Activated CD4-positive, alpha-beta T cell treated with anti-CD3 and anti-CD28 coated beads for 48 hours (primary cell): ENCODE measurements around the gene REPS2.
"Not testable (repeated sequence)": the region's sequence is repeated elsewhere in the genome, so short reads cannot be mapped to it uniquely, and the experiment has no call there.

ENCODE experiments used
- DNase-seq: peaks from one replicate; pipeline ENCODE4 v3.0.0-alpha.2; 2020

Gene REPS2

DNA sequence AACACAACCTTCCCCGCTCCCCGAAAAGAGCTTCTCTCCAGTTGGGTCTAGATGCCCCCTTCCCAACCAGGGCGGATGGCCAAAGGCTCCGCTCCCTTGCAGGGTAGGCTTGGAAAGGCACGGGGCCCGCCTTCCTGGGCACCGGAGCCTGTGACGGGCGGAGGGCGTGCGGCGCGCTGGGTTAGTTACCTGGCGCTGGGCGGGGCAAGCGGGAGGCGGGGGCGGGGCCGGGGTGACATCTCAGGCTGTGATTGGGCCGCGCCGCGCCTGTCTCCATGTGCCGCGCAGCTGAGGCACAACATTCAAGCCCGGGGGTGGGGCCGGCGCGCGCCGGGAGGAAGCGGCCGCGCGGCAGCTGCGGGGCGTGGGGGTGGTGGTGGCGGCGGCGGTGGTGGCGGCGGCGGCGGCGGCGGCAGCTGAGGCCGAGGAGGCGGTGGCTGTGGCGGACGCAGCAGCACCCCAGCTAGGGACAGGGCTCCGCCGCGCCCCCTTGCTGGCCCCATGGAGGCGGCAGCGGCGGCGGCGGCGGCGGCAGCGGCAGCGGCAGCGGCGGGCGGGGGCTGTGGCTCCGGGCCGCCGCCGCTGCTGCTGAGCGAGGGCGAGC lies at the start of gene REPS2:
Gene REPS2 (plus strand): TSS at position 298 of the 604 bp plus-strand sequence. CDS start 204 bp downstream, at position 502.
- peak; percentile 80 for DNase-seq

DNA sequence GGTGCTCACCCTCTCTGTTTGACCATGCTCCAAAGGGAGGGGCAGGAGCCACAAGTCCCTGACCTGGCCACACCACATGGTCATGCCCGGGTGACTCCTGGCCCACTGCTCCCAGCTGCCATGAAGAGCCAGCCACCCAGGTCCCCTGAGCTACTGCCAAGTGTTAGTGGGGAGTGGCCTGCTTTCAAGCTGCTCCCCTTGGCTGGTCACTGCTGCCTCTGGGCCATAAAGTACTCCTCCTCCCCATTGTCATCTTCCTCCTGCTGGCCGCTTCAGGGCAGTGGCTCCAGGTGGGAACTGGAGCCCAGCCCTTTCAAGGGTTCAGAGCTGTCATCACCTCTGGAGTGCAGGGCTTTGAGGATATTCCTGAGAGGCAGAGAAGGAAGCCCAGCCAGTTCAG lies 49.0 kb upstream of the REPS2 start:
- DNase-seq = no peak

DNA sequence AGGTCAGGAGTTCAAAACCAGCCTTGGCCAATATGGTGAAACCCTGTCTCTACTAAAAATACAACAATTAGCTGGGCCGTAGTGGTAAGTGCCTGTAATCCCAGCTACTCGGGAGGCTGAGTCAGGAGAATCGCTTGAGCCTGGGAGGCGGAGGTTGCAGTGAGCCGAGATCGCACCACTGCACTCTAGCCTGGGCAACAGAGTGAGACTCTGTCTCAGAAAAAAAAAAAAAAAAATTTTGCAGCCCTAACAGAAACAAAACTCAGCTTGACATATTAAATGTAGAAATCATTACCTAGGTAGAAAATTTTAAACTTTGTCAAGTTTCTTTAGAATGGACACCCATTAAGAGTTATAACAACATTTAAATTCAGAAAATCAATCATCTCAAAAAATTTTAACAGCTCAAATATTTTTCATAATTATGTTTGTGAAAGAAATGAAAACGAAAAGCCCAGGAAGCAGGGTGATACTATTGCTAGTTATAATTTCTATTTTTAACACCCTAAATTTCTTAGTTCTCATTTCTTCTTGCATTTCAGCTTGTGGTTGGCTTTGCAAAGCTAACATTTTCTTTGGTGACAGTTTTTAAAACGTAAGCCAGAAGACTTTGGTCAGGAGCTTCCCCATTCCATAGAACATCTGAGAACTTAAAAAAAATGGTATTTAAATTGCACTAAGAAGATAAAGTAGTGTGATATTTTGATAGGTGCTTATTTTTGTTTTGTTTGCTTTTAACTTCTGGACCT lies 43.0 kb upstream of the REPS2 start:
- no peak for DNase-seq

DNA sequence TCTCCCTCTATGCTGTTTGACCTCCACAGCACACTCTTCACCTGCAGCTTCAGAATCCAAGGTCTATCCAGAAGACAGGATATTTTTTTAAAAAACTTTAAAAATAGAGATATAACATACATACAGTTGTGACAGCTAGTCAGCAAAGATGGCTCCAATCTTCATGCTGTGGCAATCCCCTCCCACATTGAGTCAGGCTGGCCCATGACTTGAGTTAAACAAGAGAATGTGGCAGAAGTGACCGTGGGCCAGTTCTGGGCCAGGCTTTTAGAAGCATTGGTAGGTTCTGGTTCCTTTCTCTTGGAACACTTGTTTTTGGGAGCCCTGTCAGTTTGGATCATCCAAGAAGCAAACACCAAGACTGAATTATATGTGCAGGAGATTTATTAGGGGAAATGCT lies 36.1 kb upstream of the REPS2 start:
- DNase-seq = no peak

DNA sequence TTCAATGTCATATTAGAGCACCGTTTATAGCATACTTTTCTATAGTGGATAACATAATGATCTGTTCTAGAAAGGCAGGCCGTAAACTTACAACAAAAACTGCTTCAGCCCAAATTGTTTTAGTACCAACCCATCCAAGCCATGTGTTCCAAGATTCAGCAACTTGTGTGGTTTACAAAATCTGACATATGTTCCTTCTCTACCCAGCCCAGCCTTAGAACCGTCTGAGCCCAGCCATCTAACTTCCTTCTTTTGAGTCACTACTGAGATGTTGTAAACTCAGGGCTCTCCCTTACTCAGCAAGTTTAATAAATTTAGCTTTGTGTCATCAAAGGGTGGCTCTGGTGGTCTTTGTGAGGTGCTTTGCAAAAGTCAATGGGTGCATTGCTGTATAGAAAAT lies 32.4 kb upstream of the REPS2 start:
- DNase-seq = no peak

DNA sequence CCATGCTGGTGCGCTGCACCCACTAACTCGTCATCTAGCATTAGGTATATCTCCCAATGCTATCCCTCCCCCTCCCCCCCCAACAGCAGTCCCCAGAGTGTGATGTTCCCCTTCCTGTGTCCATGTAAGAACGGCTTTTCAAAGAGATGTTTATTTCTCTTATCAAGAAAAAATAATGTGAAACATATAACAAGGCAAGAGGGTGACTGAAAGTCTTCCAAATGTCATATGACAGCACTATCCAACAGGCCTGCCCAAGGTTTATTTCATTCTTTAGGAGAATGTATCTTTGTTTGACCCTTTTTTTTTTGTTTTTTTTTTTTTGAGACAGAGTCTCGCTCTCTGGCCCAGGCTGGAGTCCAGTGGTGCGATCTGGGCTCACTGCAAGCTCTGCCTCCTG lies 29.9 kb upstream of the REPS2 start:
- no peak for DNase-seq

DNA sequence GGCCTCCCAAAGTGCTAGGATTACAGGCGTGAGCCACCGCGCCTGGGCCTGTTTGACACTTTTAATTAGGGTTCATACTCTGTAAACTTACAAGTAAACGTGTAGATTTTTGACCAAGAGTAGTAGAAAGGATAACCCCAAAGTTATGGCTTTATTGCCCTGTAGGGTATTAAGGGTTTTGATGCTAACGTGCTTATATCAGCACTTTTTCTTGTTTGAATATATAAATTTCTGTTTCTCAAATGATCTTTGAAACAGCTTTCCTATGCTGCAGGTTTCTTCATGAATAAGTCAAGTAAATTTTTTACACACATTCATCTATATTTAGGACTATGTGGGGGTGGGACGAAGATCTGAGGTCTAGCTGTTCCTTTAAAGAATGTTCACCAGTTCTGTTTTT lies 29.3 kb upstream of the REPS2 start:
- DNase-seq = no peak

DNA sequence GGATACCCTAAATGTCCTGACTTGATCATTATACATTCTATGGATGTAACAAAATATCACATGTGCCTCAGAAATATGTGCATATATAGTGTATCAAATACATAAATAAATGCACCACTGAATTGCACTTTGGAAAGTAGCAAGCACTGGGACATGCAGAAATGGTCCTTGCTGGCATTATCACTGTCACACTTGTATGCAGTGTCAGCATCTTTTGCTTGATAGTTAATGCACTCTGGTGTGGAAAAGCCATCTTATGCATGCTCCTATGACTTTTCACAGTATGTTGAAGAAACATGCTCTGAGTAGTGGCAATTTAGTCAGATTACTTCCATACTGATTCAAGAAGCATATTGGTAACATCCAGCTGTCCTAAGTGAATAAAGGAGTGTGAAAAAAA lies 27.5 kb upstream of the REPS2 start:
- no peak for DNase-seq

DNA sequence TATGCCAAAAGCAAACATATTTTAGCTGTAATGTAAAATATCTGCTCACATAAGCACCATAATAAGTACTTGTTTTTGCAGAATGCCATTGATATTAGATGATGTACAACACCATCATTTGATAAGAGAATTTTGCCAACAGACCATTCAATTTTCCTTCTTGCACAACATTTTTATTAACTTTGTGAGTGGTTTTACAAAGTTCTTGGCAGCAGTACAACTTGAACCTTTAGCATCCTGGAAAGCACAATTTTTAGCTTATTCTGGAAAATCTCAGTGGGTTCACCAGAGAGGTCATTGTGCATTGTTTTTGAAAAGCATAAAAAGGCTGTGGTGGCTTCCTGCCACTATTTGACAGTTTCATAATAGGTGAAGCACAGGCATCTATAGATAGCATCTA lies 26.4 kb upstream of the REPS2 start:
- DNase-seq = no peak

DNA sequence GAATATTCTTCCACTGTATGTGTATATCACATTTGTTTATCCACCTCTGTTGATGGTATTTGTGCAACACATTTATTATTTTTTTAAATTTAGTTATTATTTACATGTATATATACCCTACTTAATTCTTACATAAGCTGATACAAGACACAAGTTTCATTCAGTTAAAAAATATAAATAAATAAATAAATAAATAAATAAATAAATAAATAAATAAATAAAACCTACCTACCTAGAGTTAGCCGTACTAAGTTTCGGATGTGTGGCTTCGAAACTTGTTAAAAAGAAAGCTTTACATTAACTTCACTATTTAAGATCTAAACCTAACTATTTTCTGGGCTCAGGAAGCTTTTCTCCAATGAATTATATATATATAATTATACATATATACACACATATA lies 23.3 kb upstream of the REPS2 start:
- no peak for DNase-seq

DNA sequence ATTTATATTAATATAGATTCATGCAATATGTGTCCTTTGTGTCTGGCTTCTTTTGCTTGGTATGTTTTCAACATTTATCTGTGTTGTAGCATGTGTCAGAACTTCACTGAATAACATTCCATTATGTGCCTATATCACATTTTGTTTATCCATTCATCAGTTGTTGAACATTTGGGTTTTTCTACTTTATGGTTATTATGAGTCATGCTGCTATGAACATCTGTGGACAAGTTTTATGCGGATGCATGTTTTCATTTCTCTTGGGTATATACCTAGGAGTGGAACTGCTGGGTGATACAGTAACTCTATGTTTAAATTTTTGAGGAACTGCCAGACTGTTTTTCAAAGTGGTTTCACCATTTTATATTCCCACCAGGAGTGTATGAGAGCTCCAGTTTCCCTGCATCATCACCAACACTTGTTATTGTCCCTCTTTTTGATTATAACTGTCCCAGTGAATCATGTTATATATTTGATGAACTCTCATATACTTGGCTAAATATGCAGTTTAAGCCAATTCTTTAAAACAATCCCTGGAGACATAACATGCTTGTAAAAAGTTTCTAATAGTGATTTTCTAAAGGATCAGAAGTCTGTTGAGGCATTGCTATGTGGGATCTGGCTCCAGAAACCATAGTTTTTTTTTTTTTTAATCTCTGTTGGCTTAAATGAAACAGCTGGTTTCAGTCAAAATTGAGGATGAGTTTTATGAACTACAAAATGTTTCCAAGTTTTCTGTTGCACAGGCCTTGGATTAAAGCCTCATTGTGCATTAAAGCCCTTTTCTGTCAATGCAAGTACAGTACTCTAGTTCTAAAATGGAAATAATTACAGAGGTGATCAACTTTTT lies 21.6 kb upstream of the REPS2 start:
- DNase-seq = no peak

DNA sequence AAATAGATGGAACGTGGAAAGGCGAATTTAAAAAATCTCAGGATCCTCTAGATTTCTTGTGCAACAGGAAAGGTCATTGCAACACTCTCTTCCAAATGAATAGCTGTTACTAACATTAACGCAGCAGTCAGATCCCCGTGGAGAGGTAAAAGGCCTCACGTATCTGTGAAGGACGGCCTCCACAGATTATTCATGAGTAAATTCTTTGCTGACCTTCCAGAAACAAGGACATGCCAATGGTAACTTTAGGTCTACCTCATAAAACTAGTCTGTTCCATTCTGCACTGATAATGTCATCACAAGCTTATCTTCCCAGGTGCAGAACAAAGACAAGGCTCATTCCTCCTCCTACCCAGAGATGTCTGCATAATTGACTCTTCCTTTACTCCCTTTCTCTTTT lies 16.1 kb upstream of the REPS2 start:
- no peak for DNase-seq

DNA sequence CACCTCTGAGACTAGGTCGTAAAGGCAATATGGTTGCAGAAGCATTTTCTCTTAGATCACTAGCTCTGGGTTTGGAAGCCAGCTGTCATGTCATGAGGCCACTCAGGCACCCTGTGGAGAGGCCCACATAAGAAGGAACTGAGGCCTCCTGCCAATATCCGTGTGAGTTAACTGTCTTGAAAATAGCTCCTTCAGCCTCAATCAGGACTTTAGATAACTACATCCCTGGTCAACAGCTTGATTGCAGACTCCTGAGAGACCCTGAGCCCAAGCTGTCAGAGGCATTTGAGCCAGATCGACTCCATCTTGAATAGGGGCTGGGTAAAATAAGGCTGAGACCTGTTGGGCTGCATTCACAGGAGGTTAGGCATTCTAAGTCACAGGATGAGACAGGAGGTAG lies 15.1 kb upstream of the REPS2 start:
- DNase-seq = no peak

DNA sequence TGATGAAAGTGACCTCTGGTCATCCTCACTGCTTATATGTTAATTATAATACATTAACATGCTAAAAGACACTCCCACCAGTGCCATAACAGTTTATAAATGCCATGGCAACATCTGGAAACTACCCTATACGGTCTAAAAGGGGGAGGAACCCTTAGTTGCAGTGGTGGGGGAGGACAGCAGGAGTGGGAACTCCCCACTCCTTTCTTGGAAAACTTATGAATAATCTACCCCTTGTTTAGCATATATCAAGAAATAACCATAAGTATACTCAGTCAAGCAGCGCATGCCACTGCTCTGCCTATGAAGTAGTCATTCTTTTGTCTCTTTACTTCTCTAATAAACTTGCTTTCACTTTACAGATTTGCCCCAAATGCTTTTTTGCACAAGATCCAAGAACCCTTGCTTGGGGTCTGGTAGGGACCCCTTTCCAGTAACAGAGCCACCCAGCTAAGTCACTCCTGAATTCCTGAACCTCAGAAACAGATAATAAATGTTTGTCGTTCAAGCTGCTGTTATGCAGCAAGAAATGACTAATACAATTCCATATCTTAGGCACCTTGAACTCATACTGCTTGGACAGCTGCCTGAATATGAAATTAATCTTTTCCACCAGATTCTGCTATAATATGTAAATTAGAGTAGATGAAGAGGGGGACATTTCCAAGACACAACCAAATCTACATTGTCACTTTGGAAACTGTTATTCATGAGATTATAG lies 14.4 kb upstream of the REPS2 start:
- DNase-seq = no peak

DNA sequence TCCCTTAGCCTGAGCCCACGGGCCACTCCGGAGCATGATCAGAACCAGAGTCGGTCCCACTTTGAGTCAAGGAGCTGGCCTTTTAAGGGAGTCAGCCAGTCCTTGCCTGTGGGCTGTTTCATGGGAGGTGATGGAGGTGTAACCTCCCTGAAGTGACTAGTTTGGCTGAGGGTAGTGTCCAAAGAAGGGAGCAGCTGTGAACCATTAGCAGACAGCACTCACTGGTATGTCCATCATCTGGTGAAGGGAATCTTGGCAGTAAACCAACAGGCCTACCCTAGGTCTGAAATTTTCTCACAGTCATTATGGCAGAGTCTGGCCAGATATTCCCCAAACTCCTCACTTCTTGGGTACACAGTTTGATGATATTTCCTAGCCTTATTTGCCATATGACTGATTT lies 12.3 kb upstream of the REPS2 start:
- DNase-seq = no peak

DNA sequence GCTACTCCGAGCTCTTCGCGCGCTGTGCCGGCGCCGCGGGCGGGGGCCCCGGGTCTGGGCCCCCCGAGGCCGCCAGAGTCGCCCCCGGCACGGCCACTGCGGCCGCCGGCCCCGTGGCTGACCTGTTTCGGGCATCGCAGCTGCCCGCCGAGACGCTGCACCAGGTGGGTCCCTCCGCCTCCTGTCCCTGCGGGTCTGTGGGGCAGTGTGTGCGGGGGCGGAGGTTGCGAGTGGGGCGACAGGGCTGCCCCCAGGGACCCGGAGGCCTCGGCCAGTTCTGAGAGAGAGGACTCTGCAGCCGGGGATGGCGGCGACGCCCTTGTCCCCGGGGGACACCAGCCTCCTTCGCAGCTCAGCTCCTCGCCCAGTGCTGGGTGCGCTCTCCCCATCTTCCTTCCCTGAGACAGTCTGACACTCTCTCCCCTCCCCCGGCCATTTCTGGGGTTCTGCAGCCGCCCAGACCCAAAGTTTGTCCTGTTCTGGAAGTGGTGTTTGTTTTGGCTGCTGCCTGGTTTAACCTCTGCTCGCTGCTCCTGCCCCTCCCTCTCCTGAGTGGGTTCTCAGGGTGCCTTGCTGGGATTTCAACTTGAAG lies 609 bp downstream of the REPS2 start:
- peak; percentile 2 for DNase-seq

DNA sequence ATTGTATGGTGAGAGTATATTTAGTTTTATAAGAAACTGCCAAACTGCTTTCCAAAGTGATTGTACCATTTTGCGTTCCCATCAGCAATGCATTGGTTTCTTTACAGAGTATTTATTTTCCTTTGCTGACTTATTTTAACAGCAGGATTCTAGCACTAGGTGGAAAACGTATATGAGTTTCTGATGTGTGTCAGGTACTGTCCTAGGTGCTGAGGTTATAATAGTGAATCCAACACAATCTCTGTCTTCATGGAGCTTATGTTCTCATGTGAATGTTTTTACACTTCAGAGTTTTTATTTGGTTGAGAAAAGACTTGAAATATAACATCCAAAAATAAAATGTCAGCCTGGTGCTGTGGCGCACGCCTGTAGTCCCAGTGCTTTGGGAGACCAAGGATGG lies 4.0 kb downstream of the REPS2 start:
- no peak for DNase-seq

DNA sequence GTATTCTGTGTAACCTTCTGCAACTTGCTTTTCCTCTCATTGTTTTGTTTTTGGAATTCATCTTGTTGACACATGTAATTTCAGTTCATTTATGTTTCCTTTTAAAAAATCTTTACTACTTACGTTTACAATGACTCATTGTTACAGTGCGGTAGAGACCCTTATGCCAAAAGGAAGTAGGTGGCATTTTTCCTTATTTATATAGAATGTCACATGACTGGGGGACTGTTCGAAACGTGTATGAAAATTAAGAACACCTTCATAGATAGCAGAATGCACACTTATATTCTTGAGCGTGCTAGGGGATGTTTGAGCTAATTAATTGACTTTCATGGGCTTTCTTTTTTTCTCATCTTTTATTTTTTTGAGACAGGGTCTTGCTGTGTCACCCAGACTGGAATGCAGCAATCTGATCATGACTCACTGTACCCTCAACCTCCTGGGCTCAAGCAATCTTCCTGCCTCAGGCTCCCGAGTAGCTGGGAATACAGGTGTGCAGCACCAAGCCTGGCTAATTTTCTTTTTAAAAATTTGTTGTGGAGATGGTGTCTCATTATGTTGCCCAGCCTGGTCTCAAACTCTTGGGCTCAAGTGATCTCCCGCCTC lies 7.3 kb downstream of the REPS2 start:
- no peak for DNase-seq

DNA sequence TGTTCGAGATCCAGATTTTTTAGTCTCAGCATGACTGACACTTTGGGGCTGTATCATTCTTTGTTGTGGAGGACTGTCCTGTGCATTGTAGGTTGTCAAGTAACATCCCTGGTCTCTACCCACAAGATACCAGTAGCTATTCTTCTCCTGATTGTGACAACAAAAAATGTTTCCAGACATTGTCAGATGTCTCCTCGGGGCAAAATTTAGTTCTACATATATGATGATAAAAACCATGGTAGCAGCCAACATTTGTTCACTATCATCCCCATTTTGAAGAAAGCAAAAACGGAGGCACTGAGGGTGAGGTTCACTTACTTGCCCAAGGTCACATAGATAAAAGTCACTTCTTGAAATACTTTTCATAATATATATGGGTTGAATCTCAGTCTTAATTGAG lies 11.3 kb downstream of the REPS2 start:
- no peak for DNase-seq

DNA sequence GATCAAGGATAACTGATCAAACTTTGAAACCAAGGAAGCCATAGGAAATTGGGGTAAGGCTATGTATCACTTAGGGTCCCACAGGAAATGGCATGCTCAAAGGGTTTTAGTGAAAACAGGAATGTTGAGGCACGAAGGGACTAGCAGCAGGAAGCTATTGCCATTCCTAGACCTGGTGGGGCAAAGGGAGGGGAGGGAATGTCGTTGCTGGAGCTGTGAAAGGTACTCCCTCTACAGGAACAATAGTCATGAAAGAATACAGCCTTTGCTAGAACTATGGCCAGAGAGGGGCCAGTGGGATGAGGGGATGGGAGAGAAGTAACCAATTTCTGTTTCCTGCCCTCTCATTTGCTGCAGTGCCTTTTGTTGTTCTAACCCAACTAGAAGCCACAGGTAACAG lies 11.9 kb downstream of the REPS2 start:
- no peak for DNase-seq

DNA sequence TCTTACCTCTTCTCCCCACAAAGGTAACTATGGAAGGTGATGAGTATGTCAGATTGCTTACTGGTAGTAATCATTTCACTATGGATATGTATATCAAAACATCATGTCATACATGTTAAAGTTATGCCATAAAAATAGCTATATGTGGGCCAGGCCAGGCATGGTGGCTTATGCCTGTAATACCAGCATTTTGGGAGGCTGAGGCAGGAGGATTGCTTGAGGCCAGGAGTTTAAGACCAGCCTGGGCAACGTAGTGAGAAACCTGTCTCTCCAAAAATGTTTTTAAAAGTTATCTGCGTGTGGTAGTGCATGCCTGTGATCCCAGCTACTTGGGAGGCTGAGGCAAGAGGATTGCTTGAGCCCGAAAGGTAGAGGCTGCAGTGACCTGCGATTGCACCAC lies 16.2 kb downstream of the REPS2 start:
- not testable (repeated sequence) for DNase-seq

DNA sequence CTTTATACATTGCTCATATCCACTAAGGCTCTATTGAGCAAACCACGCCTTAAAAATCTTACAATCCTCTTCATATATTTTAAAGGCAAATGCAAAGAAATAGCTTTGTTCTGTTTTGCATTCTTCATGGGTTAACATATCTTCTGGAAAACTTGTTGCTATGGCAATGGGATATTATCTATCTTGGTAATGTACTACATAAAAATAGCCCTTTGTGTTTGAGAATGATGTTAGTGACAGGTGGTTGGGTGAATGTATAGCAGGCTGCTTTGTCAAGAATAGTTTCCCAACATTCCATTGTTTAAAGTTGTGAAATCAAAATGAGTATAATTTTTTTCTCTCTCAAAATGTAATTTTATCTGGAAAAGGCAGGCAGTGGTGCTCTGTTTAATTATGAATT lies 16.8 kb downstream of the REPS2 start:
- no peak for DNase-seq

DNA sequence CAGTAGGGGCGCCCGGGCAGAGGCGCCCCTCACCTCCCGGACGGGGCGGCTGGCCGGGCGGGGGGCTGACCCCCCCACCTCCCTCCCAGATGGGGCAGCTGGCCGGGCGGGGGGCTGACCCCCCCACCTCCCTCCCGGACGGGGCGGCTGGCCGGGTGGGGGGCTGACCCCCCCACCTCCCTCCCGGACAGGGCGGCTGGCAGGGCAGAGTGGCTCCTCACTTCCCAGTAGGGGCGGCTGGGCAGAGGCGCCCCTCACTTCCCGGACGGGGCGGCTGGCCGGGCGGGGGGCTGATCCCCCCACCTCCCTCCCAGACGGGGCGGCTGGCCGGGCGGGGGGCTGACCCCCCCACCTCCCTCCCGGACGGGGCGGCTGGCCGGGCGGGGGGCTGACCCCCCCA lies 18.5 kb downstream of the REPS2 start:
- DNase-seq = not testable (repeated sequence)
